NCI-H510A (cell line): ENCODE results near the gene SPRR5.

Source experiments
- DNase-seq: peaks from one replicate; lab custom pipeline; 2025; lab: John Stamatoyannopoulos, UW

SPRR5 gene

GRCh38 chr1:152946248-152946647 is 758 bp upstream of the SPRR5 start:
- DNase-seq: no peak

- DNase-seq: no peak
Observed at GRCh38 chr1:152951711-152952110, 4.7 kb downstream of the SPRR5 start.

GRCh38 chr1:152953761-152954160 is 6.8 kb downstream of the SPRR5 start:
- no peak for DNase-seq

- no peak for DNase-seq
Observed at GRCh38 chr1:152954436-152954835, 7.4 kb downstream of the SPRR5 start.

GRCh38 chr1:152957561-152957960 is 10.6 kb downstream of the SPRR5 start:
- DNase-seq: no peak

GRCh38 chr1:152959273-152959672 is 12.3 kb downstream of the SPRR5 start:
- no peak for DNase-seq

- no peak for DNase-seq
Observed at GRCh38 chr1:152959801-152960451, 12.9 kb downstream of the SPRR5 start.

- DNase-seq: no peak
Observed at GRCh38 chr1:152960452-152961044, 13.5 kb downstream of the SPRR5 start.

GRCh38 chr1:152961226-152961891 is 14.4 kb downstream of the SPRR5 start:
- no peak for DNase-seq

- no peak for DNase-seq
Observed at GRCh38 chr1:152962876-152963415, 15.9 kb downstream of the SPRR5 start.

GRCh38 chr1:152964536-152964935 is 17.5 kb downstream of the SPRR5 start:
- DNase-seq: no peak

- DNase-seq: no peak
Observed at GRCh38 chr1:152965853-152966252, 18.8 kb downstream of the SPRR5 start.

- DNase-seq: no peak
Observed at GRCh38 chr1:152967201-152967600, 20.2 kb downstream of the SPRR5 start.

- DNase-seq: no peak
Observed at GRCh38 chr1:152968248-152968647, 21.2 kb downstream of the SPRR5 start.

GRCh38 chr1:152969036-152969435 is 22.0 kb downstream of the SPRR5 start:
- no peak for DNase-seq

- no peak for DNase-seq
Observed at GRCh38 chr1:152970495-152970894, 23.5 kb downstream of the SPRR5 start, which contains the start of gene SPRR4. Gene SPRR4, plus strand, starts transcription at chr1:152970648. Its CDS starts 1,243 bp downstream, at chr1:152971891.

GRCh38 chr1:152972196-152972886 is 25.3 kb downstream of the SPRR5 start:
- DNase-seq: no peak

- DNase-seq: no peak
Observed at GRCh38 chr1:152976688-152977087, 29.7 kb downstream of the SPRR5 start.

GRCh38 chr1:152977614-152978013 is 30.6 kb downstream of the SPRR5 start:
- no peak for DNase-seq

GRCh38 chr1:152980676-152981075 is 33.7 kb downstream of the SPRR5 start:
- no peak for DNase-seq

GRCh38 chr1:152981146-152981871 is 34.3 kb downstream of the SPRR5 start:
- no peak for DNase-seq

- DNase-seq: no peak
Observed at GRCh38 chr1:152982076-152982475, 35.1 kb downstream of the SPRR5 start.
